T-helper 22 cell (primary cell): ENCODE results near the gene HOPX.
"Not testable (repeated sequence)": the region's sequence is repeated elsewhere in the genome, so short reads cannot be mapped to it uniquely, and the experiment has no call there.

ENCODE experiments used
- DNase-seq: peaks from one replicate; pipeline ENCODE4 v3.0.0-alpha.2; 2020; ENCODE audit warnings: low read depth

The HOPX gene

DNA sequence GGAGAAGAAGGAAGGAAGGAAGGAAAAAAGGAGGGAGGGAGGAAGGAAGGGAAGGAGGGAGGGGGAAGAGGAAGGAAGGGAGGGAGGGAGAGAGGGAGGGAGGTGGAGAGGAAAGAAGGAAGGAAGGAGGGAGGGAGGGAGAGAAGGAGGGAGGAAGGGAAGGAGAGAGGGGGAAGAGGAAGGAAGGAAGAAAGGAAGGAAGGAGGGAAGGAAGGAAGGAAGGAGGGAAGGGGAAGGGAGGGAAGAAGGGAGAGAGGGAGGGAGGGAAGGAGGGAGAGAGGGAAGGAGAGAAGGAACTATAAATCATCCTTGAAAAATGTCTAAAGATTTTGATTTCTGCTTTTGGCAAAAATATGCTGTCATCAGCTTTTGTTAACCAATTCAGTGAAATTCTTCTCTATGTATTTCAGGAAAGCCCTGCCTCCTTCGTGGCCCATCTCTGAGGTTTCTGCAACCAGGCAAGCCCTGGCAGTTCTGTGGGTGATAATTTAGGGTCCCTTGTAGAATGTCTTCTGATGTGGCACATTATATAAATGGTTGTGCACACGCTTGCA, 7.1 kb upstream of the HOPX start:
- DNase-seq: no peak

DNA sequence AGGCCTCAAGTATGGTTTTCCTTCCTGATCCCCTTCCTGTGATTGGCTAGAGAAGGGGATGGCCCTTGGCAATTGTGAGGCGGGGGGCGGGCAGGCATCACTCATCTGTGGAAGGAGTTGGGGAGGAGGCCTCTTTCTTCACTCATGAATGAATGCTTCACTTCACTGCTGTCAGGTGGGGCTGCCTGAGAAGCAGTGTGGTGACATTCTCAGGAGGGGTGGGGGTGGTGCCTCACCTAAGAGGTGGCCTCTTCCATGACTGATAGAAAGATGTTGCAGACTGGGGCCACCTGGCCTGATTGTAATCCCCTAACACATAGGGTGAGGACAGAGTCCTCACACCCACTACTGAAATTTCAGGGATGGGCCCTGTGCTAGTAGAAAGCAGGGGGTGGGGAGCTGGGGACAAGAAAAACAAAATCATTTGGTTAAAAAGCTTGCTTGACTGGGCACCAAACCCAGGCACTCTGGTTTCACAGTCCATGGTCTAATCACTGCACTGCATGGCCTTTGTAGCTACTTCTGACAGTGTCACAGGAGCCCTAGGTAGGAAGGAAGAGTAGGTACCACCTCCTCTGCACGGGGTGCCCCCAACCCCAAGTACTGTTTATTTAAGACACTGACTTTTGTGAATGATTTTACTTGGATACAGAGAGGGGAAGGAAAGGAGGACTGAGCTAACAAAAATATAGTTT, 5.6 kb upstream of the HOPX start:
- no peak for DNase-seq

DNA sequence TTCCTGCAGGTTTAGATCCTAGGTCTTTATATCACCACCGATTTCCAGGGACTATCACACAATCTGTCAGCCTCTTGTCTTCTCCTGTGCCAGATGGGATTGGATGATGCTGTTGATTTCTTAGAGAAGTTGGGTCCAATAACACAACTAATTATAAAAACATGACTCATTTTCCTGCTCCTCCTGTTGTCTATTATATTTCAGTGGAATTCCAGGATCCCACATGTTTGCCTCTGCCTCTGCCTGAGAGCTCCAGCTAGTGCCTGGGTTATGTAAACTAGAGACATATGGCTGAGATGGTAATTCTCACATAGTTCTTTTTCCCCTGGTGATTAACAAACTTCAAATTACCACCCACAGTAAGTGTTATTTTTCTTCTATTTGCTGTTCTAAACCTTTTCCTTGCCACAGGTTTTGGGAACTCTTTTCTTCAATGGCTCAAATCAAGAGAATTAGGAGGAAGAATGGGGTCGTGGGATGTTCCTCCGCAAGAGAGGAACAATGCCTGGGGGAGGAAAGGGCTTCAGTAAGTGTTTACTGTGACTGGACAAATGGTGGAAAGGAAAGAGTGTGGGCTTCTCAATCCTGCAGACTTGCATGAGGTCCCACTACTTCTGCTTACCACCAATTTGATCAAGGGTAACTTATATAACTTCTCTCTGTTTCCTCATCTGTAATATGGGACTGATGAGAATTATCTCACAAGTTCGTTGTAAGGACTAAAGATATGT, 3.4 kb upstream of the HOPX start:
- DNase-seq: no peak

DNA sequence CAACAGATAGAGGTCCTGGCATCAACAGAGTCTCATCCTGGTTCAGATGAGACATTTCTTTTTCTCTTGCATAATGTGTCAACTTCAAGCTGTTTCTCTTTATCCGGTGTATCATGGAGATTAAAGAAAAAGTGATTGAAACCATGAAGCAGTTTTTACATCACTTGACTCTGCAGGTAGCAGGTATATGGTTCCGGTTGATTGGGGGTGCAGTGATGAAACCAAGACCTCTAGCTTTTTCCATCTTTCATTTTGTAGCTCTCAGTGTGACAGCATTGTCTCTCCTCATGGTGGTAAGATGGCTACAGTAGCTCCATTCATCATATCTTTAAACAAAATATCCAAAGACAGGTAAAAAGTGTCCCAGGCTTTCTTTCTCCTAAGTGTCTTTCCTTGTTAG, 2.4 kb upstream of the HOPX start:
- no peak for DNase-seq

GRCh38 chr4:56681853-56682525, 893 bp upstream of the HOPX start:
- no peak for DNase-seq

DNA sequence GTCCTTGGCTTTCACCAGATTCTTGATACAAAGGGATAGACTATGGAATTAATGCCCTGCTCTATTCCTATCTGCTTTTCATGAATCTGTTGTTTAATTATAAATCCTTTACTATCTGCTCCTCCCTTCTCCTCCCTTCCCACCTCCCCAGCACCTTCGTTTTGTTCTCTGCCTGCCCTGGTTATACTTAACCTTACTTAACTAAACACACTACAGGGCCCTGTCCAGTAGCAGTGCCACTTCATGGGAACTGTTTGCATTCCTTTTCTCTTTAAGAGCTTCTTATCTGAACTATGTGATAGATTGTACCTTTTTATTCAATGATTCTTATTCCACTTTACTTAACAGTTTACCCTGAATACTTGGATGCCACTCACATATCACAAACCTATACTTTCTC, 830 bp downstream of the HOPX start:
- no peak for DNase-seq

DNA sequence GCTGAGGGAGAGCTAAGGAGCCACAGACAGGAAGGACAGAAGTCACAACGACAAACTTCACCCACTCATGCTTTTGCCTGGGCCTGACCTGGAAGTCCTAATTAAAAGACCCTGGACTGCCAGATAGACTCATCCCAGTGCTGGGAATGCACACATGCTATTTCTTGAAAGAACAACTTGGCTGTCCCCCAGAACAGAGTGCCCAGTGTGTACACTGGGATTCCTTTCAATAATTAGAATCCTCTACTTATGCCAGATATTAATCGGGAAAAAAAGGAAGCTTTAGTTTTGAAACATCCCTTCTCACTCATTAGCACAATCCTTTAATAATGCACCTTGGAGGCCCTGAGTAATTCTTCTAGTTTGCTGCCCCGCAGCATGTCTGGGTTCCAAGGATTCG, 3.4 kb downstream of the HOPX start:
- no peak for DNase-seq

DNA sequence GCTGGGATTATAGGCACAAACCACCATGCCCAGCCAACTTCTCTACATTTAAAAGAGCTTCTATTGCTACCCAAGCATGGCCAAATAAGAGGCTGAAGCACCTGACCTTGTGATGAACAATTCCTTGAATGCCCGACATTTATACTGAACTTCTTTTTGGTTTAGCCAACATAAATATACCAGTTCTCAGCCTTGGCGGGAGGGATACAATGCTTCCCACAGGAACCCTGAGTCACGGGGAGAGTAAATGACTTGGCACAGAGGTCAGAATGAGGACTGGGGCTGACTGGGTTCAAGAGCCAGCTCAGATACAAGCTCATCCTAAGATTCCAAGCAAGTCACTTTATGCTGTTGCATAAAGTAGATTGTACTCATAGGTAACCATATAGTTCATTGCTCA, 6.1 kb downstream of the HOPX start:
- DNase-seq: no peak

DNA sequence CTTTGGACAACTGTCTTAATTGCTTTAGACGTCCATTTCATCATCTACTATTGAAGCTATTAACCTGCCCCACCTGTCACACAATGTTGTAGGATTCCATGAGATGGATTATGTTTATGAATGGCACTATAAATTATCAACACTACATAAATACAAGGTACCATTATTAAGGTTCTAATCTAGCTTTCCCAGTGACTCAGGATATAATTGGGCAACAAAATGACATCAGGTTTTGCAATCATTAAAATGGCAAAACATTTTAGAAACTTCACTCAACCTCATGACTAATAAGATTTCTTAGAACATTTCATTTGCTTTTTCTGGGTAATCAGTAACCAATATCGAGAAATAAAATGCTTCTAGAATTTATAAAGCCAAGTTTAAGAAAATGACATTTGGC, 9.2 kb downstream of the HOPX start:
- no peak for DNase-seq

DNA sequence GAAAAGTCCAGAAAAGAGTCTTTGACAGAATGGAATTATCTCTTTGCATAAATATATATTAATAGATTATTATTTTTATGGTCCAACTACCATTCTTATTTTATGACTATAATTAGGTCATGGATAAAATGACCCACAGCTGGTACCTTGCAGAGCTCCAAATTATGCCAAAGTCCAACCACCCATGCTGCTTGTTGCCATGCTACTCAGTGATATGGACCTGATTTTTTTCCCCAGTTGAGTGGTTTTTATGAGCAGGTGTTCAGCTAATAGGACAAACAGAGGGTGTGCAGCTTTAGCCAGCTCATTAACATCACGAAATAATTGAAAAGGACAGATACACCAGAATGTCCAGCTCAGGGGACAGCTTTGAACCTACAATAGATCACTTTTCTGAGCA, 9.7 kb downstream of the HOPX start:
- no peak for DNase-seq

- no peak for DNase-seq
Observed at GRCh38 chr4:56668267-56668666, 12.8 kb downstream of the HOPX start.

DNA sequence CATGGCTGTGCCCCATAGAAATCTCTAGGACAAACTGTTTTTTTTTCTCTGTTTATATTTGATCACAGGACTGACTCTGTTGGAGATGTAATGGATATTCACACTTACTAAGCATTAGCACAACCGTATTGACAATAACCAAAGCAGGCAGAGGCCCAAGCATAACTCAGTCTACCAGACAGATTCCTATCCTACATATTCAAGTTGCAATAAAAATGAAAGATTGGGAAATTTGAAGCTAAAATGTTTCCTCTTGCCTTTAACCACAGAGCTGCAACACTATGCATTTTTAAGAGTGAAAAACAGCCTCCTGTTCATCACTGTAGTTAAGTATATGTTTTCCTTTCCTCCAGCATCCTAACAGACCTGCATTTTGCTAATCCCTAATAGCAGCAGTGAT, 13.7 kb downstream of the HOPX start:
- DNase-seq: not testable (repeated sequence)

DNA sequence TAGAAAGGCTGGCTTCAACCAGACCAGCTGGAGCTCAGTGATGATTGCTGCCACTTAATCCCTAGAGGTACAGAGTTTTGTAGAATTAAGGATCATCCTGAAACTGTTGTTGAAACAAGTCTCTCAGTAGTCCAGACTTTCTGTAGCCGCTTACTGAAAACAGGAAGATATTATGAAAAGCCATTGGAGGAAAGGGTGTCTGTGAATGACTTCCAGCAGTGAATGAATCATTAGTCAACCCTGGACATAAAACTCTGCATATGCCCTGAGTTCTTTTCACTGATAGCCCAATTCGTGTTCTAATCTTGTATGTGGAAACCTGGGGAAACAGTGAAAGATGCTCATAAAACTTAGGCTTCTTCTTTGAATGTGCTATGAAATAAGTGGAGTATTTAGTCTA, 14.8 kb downstream of the HOPX start:
- no peak for DNase-seq

GRCh38 chr4:56665781-56666180, 15.3 kb downstream of the HOPX start:
- DNase-seq: no peak

- DNase-seq: no peak
Observed at GRCh38 chr4:56662782-56663468, 18.2 kb downstream of the HOPX start.

DNA sequence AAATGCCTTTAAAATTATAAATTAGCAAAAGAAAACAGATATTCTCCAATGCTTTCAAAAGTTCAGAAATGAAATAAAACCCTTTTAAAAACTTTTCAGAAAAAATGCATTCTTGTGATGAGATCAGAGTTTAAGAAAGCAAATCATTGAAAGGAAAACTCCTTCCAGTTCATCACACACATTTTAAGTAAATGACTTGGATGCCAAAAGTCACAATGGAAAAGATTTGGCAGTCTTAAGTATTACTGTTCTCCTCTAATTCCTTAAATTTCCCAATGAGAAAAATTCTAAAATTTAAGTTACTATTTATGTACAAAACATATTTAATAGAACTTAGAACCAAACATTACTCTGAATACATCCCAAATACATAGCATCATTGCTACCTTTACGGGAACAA, 21.1 kb downstream of the HOPX start:
- no peak for DNase-seq

GRCh38 chr4:56658528-56658927, 22.6 kb downstream of the HOPX start:
- DNase-seq: no peak

DNA sequence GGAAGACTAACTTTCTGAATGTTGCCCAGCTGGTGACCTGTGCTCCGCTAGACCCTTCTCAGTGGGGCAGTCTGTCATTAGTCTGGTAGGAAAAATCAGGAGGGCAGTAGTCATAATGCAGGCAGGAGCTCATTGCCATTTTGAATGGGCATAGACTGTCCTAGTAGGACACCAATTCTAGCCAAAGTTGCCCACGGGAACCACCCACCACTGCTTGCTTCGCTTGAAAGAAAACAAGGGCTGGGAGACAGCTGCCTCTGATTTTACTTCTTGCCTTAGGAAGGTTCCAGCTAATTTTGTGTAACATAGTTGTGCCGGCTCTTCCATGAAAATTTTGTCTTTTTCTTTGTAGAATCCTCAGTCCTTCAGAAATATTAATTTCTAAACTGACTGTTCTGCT, 23.3 kb downstream of the HOPX start:
- no peak for DNase-seq

- no peak for DNase-seq
Observed at GRCh38 chr4:56657128-56657527, 24.0 kb downstream of the HOPX start.

DNA sequence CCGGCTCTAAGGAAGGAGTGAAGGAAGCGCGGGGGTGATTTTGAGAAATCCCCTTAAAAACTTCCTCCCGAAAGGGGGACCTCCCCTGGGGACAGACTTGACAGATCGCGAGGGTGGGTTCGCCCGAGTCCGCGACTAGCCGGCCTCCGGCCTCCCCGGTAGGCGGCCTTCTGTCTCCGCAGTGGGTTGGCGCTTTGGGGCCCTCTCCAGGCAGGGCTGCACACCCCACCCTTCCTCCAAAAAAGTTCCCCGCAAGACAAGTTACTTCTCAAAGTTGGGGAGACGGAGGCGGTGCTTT, 24.8 kb downstream of the HOPX start:
- DNase-seq: no peak

GRCh38 chr4:56655627-56656345, 25.3 kb downstream of the HOPX start:
- DNase-seq: no peak

GRCh38 chr4:56655209-56655626, 25.9 kb downstream of the HOPX start:
- no peak for DNase-seq
